ENCODE results near the gene MYCBPAP. TPM values are rescaled to one million over a fixed set of nuclear protein-coding genes. Genes with fewer than 3 reads are reported as not detected.
A peak's percentile ranks its signal among the peaks of the same experiment; 100 is the strongest.

MYCBPAP gene
- total and polyA plus RNA-seq, 7 donors = 0.05 to 0.99 (median 0.27) TPM; not detected in 2

DNA sequence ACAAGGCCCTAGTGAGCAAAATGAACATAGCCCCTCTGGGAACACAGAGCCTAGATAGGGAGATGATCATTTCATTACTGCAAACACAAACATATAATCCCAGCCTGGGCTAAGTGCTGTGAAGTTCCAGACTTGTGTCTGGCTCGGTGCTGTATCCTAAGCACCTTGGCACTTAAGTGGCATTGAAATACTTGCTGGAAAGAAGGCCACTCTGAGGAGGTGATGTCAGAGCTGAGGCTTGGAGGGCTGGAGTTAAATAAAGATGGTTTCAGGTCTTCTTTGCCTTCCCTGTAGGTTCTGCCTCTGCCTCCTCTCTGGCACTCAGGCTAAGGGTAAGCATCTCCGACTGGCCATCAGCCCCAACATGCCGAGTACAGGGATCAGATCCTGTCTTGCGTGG is 49.9 kb downstream of the MYCBPAP start:
- peaks cover 0 to 61% (median 23%) of the 10 kb centered on the region in 3 donors for H3K27me3 ChIP-seq (ENCODE audit: insufficient read depth in 3 of 3, low read length in 2 of 3)
- H3K4me3 ChIP-seq = no peak overlapping the region
- DNase-seq = no peak
- H3K36me3 ChIP-seq (ENCODE audit: insufficient read depth in 1 of 2, low read depth in 1 of 2) = peaks cover 0 to 8% of the 10 kb centered on the region in 2 donors
- ATAC-seq = no peak
- no peaks in the 10 kb centered on the region for H3K9me3 ChIP-seq
- peaks cover 19% of the 10 kb centered on the region for H3K4me1 ChIP-seq
- TF ChIP-seq, protein P1, sequence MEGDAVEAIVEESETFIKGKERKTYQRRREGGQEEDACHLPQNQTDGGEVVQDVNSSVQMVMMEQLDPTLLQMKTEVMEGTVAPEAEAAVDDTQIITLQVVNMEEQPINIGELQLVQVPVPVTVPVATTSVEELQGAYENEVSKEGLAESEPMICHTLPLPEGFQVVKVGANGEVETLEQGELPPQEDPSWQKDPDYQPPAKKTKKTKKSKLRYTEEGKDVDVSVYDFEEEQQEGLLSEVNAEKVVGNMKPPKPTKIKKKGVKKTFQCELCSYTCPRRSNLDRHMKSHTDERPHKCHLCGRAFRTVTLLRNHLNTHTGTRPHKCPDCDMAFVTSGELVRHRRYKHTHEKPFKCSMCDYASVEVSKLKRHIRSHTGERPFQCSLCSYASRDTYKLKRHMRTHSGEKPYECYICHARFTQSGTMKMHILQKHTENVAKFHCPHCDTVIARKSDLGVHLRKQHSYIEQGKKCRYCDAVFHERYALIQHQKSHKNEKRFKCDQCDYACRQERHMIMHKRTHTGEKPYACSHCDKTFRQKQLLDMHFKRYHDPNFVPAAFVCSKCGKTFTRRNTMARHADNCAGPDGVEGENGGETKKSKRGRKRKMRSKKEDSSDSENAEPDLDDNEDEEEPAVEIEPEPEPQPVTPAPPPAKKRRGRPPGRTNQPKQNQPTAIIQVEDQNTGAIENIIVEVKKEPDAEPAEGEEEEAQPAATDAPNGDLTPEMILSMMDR (IDR thresholded peaks at IDR 0.05) = no peak
- WGBS, 3 donors = 56 to 65% (median 59%) methylated on average over 4 of the region's 4 CpGs
- H3K27ac ChIP-seq = no peak overlapping the region
- intact Hi-C loops (cut with DNase I) = no loop called here

DNA sequence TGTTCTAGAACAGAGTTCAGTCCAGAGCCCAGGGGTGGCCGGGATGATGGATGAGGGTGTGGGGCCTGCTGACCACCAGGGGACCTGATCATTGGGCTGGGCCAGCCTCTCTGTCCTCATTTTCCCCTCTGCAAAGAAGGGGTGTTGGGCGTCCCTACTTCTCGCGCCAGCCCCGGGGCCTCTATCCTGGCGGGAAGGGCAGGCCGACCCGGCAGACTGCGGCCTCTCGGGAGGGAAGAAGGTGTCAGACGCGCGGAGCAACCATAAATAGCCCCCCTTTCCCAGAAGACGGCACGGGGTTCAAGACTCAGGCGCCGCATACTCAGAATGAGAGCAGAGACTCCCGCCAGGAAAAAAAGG is 50.3 kb downstream of the MYCBPAP start:
- H3K36me3 ChIP-seq (ENCODE audit: insufficient read depth in 1 of 2, low read depth in 1 of 2) = peaks cover 0 to 8% of the 10 kb centered on the region in 2 donors
- 44 to 51% (median 47%) methylated on average over 18 of the region's 18 CpGs for WGBS, 3 donors
- no peak overlapping the region for H3K27ac ChIP-seq
- H3K9me3 ChIP-seq = no peaks in the 10 kb centered on the region
- intact Hi-C loops (cut with DNase I) = no loop called here
- H3K27me3 ChIP-seq (ENCODE audit: insufficient read depth in 3 of 3, low read length in 2 of 3) = peaks cover 0 to 66% (median 25%) of the 10 kb centered on the region in 3 donors
- peaks cover 19% of the 10 kb centered on the region for H3K4me1 ChIP-seq
- DNase-seq (no peak), ATAC-seq (no peak)
- TF ChIP-seq, protein P1 (IDR thresholded peaks at IDR 0.05) = no peak
- no peak overlapping the region for H3K4me3 ChIP-seq

DNA sequence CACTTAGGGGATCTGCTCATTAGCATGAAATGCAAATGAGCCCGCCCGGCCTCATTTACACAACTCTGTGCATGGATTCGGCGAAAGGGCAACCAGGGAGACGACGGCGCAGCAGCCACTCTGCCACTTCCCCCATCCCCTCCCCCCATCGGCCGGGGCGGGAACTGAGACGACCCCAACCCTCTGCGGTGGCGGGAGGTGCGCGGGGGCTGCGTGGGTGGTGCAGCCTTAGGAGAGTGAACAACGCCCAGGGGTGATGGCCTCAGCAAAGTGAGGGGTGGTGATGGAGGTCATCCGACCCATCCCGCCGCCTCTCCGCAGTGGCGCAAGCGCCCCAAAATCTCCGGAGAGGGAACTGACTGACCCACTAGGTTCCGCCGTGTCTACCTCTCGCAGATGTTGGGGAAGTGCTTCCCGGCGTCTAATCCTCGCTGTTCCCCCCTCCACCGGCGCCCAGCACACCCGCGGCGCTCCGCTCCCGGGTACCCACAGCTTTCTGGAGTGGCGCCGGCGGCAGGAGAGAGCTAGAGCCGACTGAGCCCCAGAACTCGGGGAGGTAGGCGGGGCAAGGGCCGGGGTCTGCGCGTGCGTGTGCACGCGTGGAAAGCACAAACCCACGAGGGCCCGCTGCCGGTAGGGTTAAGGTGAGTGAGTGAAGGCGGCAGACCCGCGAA is 50.8 kb downstream of the MYCBPAP start:
- intact Hi-C loops (cut with DNase I) = no loop called here
- 11 to 17% (median 13%) methylated on average over 55 of the region's 55 CpGs for WGBS, 3 donors
- no peaks in the 10 kb centered on the region for H3K9me3 ChIP-seq
- peak overlapping the region; percentile 64 for H3K4me3 ChIP-seq
- H3K27ac ChIP-seq = no peak overlapping the region
- H3K4me1 ChIP-seq = peaks cover 19% of the 10 kb centered on the region
- DNase-seq (no peak), ATAC-seq (no peak)
- peaks cover 0 to 8% of the 10 kb centered on the region in 2 donors for H3K36me3 ChIP-seq (ENCODE audit: insufficient read depth in 1 of 2, low read depth in 1 of 2)
- H3K27me3 ChIP-seq (ENCODE audit: insufficient read depth in 3 of 3, low read length in 2 of 3) = peaks cover 0 to 69% (median 26%) of the 10 kb centered on the region in 3 donors
- TF ChIP-seq, protein P1 (IDR thresholded peaks at IDR 0.05) = no peak

DNA sequence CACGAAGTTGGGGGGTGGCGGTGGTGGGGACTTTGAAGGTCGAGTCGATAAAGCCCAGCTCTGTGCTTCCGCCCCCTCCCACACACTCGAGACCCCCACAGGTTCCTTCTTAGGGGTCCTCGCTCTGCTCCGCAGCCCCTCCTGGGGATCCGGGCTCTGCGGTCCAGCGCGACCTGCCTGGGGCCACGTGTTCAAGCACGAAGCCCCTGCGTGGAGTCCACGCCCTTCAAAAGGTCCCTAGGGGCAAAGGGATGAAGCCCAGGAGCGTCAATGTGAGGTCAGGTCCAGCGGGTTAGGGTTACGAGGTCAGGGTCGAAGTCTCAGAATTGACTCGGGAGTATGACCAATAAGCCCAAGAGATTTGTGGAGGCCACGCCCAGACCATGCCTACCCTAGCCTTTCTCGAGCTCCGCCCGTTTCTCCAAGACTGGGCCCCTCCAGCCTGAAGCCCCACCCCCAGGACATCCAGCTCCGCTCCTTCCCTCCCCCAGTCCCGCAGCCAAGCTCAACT is 51.5 kb downstream of the MYCBPAP start:
- Histone ChIP-seq H3K4me1 (peaks cover 19% of the 10 kb centered on the region), H3K9me3 (no peaks in the 10 kb centered on the region), H3K36me3 (ENCODE audit: insufficient read depth in 1 of 2, low read depth in 1 of 2) (peaks cover 0 to 8% of the 10 kb centered on the region in 2 donors), H3K27ac (no peak overlapping the region), H3K27me3 (ENCODE audit: insufficient read depth in 3 of 3, low read length in 2 of 3) (peaks cover 0 to 69% (median 28%) of the 10 kb centered on the region in 3 donors), H3K4me3 (peak overlapping the region; percentile 64)
- intact Hi-C loops (cut with DNase I) = no loop called here
- DNase-seq (peak in 1 of 2 donors; percentile 53), ATAC-seq (peak; percentile 32 to 63 (median 38))
- TF ChIP-seq, protein P1 (IDR thresholded peaks at IDR 0.05) = no peak
- WGBS, 3 donors = 1 to 5% (median 4%) methylated on average over 26 to 27 of the region's 27 CpGs
